IPS-18a (cell line): ENCODE results near the gene RGS3.

Experiments
- H3K27ac ChIP-seq: one replicate; pipeline ENCODE4 v1.5.1; 2013; ENCODE audit warnings: low read length
- H3K27me3 ChIP-seq: one replicate; pipeline ENCODE4 v1.6.1; 2013; ENCODE audit warnings: mild to moderate bottlenecking, low read length; ENCODE audit not compliant: control insufficient read depth, insufficient read depth
- H3K36me3 ChIP-seq: one replicate; pipeline ENCODE4 v1.6.1; 2013; ENCODE audit warnings: low read depth, low read length; ENCODE audit not compliant: control insufficient read depth
- H3K4me1 ChIP-seq: one replicate; pipeline ENCODE4 v1.6.1; 2013; ENCODE audit warnings: low read depth, low read length; ENCODE audit not compliant: control insufficient read depth
- H3K4me3 ChIP-seq: one replicate; pipeline ENCODE4 v1.5.1; 2013; ENCODE audit warnings: low read length
- H3K9ac ChIP-seq: one replicate; pipeline ENCODE4 v1.6.1; 2013; ENCODE audit warnings: mild to moderate bottlenecking, low read length, moderate library complexity
- H3K9me3 ChIP-seq: one replicate; pipeline ENCODE4 v1.6.1; 2013; ENCODE audit warnings: low read depth, low read length; ENCODE audit not compliant: control insufficient read depth

RGS3 gene

DNA sequence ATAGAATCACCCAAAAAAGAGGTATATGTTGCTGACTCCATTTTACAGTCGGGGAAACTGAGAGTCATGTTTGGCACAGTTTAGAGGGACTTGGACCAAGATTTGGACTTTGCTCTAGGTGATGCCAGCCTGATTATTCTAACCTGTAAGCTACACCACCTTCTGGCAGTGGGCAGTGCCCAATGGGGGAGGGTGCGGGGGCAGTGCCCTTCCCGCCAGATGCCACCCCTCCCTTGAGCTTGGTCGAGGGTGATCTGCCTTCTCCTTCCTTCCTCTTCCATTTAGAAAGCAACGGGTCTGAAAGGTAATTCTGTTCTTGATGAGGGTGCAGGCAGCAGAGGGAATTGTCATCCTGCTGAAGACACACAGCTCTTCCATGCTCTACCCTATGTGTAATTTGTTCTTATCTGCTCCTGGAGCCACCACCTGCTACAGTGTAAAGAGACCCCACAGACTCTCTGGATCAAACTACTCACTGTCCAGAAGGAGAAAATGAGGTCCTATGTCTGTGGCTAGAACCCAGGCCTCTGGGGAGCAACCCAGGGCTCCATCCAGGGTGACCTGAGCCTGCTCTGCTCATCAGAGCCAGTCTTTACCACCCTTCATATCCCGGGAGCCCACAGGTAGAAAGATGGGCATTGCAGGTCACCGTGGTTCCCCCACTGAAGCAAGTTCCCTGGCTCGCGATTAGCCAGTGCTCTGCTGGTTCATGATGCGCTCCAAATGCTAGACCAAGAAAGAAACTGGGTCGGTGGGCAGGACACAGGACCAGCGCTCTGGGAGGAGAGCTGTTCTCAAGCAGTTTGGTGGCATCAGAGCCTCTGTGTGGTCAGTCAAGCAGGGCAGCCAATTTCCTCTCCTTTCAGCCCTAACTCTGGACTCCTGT lies 156.2 kb downstream of the RGS3 start:
- H3K4me3 ChIP-seq = no peak overlapping the region
- peaks cover 40% of the 10 kb centered on the region for H3K4me1 ChIP-seq
- H3K36me3 ChIP-seq = no peaks in the 10 kb centered on the region
- no peaks in the 10 kb centered on the region for H3K9me3 ChIP-seq
- H3K27ac ChIP-seq = no peak overlapping the region
- no peak overlapping the region for H3K9ac ChIP-seq
- no peaks in the 10 kb centered on the region for H3K27me3 ChIP-seq

DNA sequence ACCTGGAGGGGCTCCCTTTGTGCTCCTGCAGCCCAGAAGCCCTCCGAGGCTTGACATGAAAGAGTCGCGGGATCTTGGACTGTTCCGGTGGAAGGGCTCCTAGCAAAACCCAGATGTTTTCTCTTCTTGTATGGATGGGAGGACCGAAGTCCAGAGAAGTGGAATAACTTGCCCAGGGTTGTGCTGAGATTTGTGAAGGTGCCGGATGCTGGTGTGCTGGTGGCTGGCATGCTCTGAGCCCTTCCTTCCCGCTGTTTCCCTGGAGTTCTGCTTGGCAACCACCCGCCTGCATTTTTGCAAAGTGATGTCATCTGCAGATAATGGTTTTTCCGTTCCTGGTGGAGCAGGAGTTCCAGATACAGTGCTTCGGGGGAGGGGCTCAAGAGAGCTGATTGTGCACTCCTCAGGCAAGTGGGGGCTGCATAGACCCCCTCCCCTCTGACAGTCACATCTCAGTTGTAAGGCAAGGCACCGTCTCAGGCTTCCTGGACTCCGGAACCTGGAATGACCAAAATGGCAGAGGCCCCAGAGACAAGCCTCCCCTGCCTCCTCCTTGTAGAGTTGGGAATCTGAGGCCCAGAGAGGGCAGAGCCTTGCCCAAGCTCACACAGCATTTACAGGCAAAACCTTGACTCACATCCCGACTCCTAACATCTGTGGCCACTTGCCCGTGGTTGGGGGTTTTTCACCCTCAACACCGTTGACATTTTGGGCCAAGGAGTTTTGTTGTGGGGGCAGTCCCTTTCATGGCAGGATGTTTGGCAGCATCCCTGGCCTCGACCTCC lies 157.0 kb downstream of the RGS3 start:
- Histone ChIP-seq H3K4me1 (peaks cover 40% of the 10 kb centered on the region), H3K27me3 (no peaks in the 10 kb centered on the region), H3K9me3 (no peaks in the 10 kb centered on the region), H3K4me3 (no peak overlapping the region), H3K27ac (no peak overlapping the region), H3K36me3 (no peaks in the 10 kb centered on the region), H3K9ac (no peak overlapping the region)

DNA sequence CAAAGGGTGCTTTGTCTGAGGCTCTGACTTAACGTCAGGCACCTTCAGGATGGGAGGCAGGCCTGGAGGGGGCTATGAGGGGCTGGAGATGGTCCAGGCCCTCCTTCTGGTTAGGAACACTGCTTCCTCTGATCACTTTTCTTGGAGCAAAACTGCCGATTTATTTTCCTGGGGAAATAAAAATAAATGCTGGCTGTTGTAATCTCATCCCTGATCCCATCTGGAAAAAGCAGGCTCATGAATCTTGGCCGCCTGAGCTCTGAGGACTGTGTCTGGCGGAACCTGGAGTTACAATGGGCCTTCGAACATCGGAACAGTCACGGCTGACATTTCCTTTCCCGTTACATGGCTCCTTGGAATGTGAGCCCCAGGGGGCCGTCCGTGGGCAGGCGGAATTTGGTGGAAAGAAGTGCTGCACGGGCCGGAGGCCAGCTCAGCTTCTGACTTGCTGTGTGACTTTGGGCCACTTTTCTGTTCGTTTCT lies 157.8 kb downstream of the RGS3 start:
- no peak overlapping the region for H3K27ac ChIP-seq
- no peak overlapping the region for H3K9ac ChIP-seq
- peaks cover 40% of the 10 kb centered on the region for H3K4me1 ChIP-seq

DNA sequence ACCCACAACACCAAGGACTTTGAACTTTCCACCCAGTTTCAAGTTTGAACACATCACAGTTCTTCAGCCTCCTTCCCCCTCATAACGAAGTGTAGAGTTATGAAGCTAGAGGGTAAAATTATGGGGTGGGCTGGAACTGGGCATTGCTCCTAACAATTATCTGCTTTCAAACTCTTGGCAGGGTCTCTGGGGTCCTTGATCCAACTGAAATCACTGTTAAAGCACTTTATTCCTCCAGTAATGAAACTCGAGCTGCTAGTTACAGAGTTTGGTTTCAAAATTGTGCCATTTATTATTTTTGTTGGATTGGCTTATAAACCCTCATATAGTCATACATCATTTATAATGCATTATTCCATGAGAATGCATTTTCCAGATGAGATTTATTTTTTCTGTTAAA lies 158.5 kb downstream of the RGS3 start:
- H3K36me3 ChIP-seq = no peaks in the 10 kb centered on the region
- H3K27me3 ChIP-seq = no peaks in the 10 kb centered on the region
- H3K4me1 ChIP-seq = peaks cover 40% of the 10 kb centered on the region
- H3K4me3 ChIP-seq = no peak overlapping the region
- H3K9ac ChIP-seq = no peak overlapping the region
- H3K9me3 ChIP-seq = no peaks in the 10 kb centered on the region
- H3K27ac ChIP-seq = no peak overlapping the region

More for the DNA sequence above, 157.8 kb downstream of the RGS3 start:
- H3K27me3 ChIP-seq = no peaks in the 10 kb centered on the region
- no peaks in the 10 kb centered on the region for H3K9me3 ChIP-seq
- no peaks in the 10 kb centered on the region for H3K36me3 ChIP-seq
- H3K4me3 ChIP-seq = no peak overlapping the region

DNA sequence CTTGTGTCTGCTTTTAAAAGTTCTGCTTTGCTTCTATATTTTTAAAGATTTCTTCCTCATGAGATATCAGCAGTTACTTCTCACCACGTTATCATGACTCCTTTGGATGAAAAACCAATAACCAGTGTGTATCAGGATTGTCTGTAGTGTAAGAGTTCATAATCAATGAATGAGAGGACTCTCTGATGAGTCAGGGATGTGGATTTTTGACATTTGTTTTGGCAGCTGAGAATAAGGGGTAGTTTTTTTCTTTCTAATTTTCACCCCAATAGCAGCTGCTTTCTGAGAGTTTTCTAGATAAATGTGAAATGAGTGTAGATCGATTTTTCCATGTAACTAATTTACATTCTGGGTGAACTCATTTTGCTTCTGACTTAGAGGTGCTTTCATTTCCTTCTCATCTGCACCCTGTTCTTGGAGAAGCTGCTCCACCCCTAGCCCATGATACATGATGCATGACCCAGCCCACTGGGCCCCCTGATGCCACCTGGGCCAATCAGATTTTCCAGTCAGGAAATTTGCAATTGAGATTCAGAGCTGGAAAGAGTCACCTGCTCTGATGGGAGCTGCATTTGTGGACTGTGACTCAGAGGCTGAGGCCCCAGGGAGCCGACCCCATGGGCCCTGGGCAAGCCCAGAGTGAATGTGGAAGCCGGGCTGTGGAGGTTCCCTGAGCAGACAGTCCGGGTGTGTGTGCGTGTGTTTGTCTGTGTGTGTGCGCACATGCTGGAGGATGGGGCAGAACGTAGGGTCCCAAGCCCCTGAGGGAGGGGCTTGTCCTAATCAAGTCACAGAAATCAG lies 159.3 kb downstream of the RGS3 start:
- Histone ChIP-seq H3K27me3 (peaks cover 4% of the 10 kb centered on the region), H3K27ac (no peak overlapping the region), H3K9ac (no peak overlapping the region), H3K9me3 (no peaks in the 10 kb centered on the region), H3K4me3 (no peak overlapping the region), H3K4me1 (peaks cover 37% of the 10 kb centered on the region), H3K36me3 (no peaks in the 10 kb centered on the region)

DNA sequence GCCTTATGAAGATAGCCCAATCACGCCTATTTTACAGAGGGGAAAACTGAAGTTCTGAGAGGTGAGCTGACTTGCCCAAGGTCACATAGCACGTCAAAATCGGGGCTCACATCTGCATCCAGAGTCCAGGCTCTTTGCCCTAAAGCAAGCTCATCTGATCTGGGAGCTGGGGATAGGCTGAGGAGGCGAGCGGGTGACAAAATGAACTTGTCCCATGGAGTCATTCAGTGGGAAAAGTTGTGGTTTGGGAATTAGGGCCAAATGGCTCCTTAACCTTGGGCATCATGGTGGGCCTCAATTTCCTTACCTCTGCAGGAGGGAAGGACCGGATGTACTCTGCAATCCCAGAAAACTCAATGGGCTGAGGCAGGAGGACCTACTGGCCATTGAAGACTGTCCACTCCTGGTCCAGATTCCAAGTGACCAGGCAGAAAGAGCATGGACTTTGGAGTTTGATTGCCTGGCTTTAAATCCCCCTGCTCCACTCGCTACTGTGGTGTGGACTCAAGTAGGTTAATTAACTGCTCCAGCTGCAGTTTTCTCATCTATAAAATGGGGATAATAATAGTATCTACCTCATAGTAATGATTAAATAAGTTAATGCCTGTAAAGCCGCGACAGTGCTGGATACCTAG lies 160.4 kb downstream of the RGS3 start:
- H3K9ac ChIP-seq = no peak overlapping the region
- peaks cover 4% of the 10 kb centered on the region for H3K27me3 ChIP-seq
- no peaks in the 10 kb centered on the region for H3K9me3 ChIP-seq
- no peak overlapping the region for H3K4me3 ChIP-seq
- H3K36me3 ChIP-seq = no peaks in the 10 kb centered on the region
- peaks cover 38% of the 10 kb centered on the region for H3K4me1 ChIP-seq
- H3K27ac ChIP-seq = no peak overlapping the region

DNA sequence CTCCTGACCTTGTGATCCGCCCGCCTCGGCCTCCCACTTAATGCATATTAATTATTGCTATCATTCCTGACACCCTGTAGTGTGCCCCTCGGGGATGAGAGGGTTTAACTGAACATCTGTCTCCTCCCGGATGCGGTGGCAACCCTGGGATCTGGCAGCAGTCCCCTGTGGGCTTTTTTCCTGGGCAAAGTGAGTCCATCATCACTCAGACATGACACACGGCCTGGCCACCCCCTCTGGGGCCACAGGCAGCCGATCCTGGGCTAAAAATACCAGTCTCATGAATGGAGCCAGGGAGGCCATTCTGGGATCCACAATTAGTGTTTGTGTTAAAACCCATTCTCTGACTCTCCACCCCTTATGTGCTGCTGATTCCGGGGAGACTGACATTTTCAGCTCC lies 161.2 kb downstream of the RGS3 start:
- H3K9ac ChIP-seq = no peak overlapping the region
- H3K4me3 ChIP-seq = no peak overlapping the region
- peaks cover 4% of the 10 kb centered on the region for H3K27me3 ChIP-seq
- no peaks in the 10 kb centered on the region for H3K9me3 ChIP-seq
- H3K4me1 ChIP-seq = peaks cover 38% of the 10 kb centered on the region
- H3K36me3 ChIP-seq = no peaks in the 10 kb centered on the region
- H3K27ac ChIP-seq = no peak overlapping the region

DNA sequence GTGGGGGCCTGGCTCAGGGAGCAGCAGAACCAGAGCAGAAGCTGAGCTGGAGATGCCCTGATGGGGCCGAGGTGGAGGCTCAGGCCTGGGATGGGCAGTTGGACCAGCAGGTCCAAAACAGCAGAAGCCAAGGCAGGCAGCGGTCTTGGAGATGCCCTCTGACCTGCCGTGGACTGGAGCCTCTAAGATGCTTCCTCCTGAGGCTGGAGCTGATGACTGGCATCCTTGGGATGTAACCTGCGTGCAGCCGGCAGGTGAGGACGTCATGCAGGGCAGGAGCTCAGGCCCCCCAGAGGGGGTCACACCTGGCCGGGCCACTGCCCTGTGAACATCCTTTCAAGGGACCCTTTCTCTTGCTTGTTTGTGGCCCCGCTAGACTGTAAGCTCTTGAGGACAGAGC lies 162.0 kb downstream of the RGS3 start:
- no peak overlapping the region for H3K27ac ChIP-seq
- no peak overlapping the region for H3K4me3 ChIP-seq
- peaks cover 4% of the 10 kb centered on the region for H3K27me3 ChIP-seq
- H3K4me1 ChIP-seq = peaks cover 31% of the 10 kb centered on the region
- no peaks in the 10 kb centered on the region for H3K36me3 ChIP-seq
- H3K9me3 ChIP-seq = no peaks in the 10 kb centered on the region
- no peak overlapping the region for H3K9ac ChIP-seq

DNA sequence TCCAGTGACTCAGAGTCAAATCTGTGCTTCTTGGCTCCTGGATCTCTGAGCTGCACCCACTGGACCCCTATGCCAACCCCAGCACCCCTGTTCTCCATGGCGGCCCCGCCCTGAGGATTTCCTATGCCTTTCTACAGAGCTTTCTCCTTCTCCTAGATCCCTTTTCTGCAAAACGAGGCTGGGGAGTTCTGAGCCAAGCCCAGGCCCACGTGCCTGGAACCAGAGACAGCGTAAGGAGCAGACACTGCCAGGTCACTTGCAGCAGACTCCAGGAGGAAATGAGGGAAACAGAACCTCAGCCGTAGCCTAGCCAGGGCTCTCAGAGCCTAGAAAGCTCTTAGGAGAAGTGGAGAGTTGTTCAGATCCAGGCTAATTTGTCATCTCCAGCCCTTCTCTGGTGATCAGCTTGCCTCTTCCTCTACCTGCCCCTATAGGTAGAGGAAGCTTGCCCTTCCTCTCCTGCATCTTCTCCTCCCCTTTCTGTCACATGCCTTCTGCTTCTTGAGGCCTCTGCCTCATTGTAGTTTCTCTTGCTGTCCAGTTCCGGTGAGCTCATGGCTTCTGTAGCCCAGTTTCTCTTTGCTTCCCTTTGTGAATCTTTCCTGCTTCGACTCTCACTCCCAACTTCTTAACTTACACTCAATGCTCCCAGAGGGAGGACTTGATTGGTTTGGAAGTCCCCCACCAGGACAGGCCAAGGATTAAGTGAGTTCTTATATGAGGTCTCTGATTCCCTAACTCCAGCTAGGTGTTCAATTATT lies 163.4 kb downstream of the RGS3 start:
- peaks cover 4% of the 10 kb centered on the region for H3K27me3 ChIP-seq
- no peak overlapping the region for H3K9ac ChIP-seq
- H3K9me3 ChIP-seq = no peaks in the 10 kb centered on the region
- peaks cover 18% of the 10 kb centered on the region for H3K4me1 ChIP-seq
- H3K27ac ChIP-seq = no peak overlapping the region
- H3K36me3 ChIP-seq = no peaks in the 10 kb centered on the region
- H3K4me3 ChIP-seq = no peak overlapping the region

DNA sequence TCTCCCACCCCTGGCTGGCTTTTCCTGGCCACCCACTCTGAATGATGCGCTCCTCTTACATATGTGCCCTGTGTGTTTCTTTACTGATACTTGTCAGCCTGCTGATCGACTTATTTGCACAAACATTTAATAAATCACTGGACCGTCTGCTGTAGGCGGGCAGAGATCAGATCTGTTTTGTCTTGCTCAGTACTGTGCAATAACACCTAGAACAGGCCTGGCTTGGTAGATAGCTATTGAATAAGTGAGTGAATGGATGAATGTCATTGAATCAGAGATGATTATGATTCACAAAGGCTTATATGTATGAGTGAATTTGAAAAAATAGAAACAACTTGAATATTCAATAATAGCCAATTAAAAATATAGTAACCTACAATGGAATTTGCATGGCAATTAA lies 165.1 kb downstream of the RGS3 start:
- H3K9ac ChIP-seq = no peak overlapping the region

More for the DNA sequence above, 165.1 kb downstream of the RGS3 start:
- Histone ChIP-seq H3K4me1 (peaks cover 3% of the 10 kb centered on the region), H3K9me3 (no peaks in the 10 kb centered on the region), H3K27me3 (peaks cover 4% of the 10 kb centered on the region), H3K27ac (no peak overlapping the region), H3K4me3 (no peak overlapping the region), H3K36me3 (no peaks in the 10 kb centered on the region)
